HuH-7.5 (cell line): ENCODE data around the gene AKAP3.

ENCODE experiments used
- DNase-seq: peaks from one replicate; pipeline ENCODE4 v3.0.0; 2011; ENCODE audit warnings: low spot score

AKAP3 gene

GRCh38 chr12:4595881-4596280 is 53.0 kb downstream of the AKAP3 start:
- DNase-seq, result no peak

GRCh38 chr12:4591180-4591687 is 57.6 kb downstream of the AKAP3 start:
- no peak for DNase-seq

GRCh38 chr12:4589941-4590340 is 58.9 kb downstream of the AKAP3 start:
- no peak for DNase-seq

GRCh38 chr12:4588916-4589315 is 59.9 kb downstream of the AKAP3 start:
- DNase-seq, result no peak

- no peak for DNase-seq
Measured at GRCh38 chr12:4587108-4587507, 61.7 kb downstream of the AKAP3 start.

- DNase-seq, result no peak
Measured at GRCh38 chr12:4586500-4586899, 62.4 kb downstream of the AKAP3 start.

GRCh38 chr12:4584896-4585295 is 64.0 kb downstream of the AKAP3 start:
- DNase-seq, result no peak

- DNase-seq, result no peak
Measured at GRCh38 chr12:4584281-4584680, 64.6 kb downstream of the AKAP3 start.

- DNase-seq, result no peak
Measured at GRCh38 chr12:4580281-4580688, 68.6 kb downstream of the AKAP3 start.

GRCh38 chr12:4579305-4580102 is 69.3 kb downstream of the AKAP3 start:
- DNase-seq, result peak; percentile 19

- DNase-seq, result no peak
Measured at GRCh38 chr12:4572680-4573079, 76.2 kb downstream of the AKAP3 start.

- DNase-seq, result no peak
Measured at GRCh38 chr12:4569261-4569660, 79.6 kb downstream of the AKAP3 start.

GRCh38 chr12:4567073-4567881 is 81.6 kb downstream of the AKAP3 start:
- DNase-seq, result no peak

- no peak for DNase-seq
Measured at GRCh38 chr12:4566474-4566873, 82.4 kb downstream of the AKAP3 start.
